ENCODE results near the gene SMIM10L2A. TPM values are rescaled to one million over a fixed set of nuclear protein-coding genes. Genes with fewer than 3 reads are reported as not detected.
"Not testable (repeated sequence)": the region's sequence is repeated elsewhere in the genome, so short reads cannot be mapped to it uniquely, and the experiment has no call there.

The SMIM10L2A gene
- total RNA-seq (2014; rRNA removed; shearing (Covaris generic)): not detected in 2 replicates

GRCh38 chrX:135421932-135422809 lies at the start of gene SMIM10L2A:
Gene SMIM10L2A, plus strand, starts transcription at chrX:135421944. Its CDS starts 188 bp downstream, at chrX:135422132.
- DNase-seq (ENCODE audit: low read depth): no peak

GRCh38 chrX:135373357-135373756 lies 48.4 kb upstream of the SMIM10L2A start:
- DNase-seq (ENCODE audit: low read depth): no peak

GRCh38 chrX:135382260-135382659 lies 39.5 kb upstream of the SMIM10L2A start:
- DNase-seq (ENCODE audit: low read depth): no peak

GRCh38 chrX:135383249-135383648 lies 38.5 kb upstream of the SMIM10L2A start:
- no peak for DNase-seq (ENCODE audit: low read depth)

GRCh38 chrX:135384161-135384836 lies 37.4 kb upstream of the SMIM10L2A start:
- no peak for DNase-seq (ENCODE audit: low read depth)

- no peak for DNase-seq (ENCODE audit: low read depth)
Observed at GRCh38 chrX:135388841-135389240, 32.9 kb upstream of the SMIM10L2A start.

GRCh38 chrX:135389243-135389642 lies 32.5 kb upstream of the SMIM10L2A start:
- no peak for DNase-seq (ENCODE audit: low read depth)

GRCh38 chrX:135389717-135390116 lies 32.0 kb upstream of the SMIM10L2A start:
- no peak for DNase-seq (ENCODE audit: low read depth)

GRCh38 chrX:135391734-135392133 lies 30.0 kb upstream of the SMIM10L2A start:
- DNase-seq (ENCODE audit: low read depth): no peak

GRCh38 chrX:135393051-135393450 lies 28.7 kb upstream of the SMIM10L2A start:
- DNase-seq (ENCODE audit: low read depth): no peak

GRCh38 chrX:135395064-135395463 lies 26.7 kb upstream of the SMIM10L2A start:
- no peak for DNase-seq (ENCODE audit: low read depth)

- DNase-seq (ENCODE audit: low read depth): peak; percentile 4
Observed at GRCh38 chrX:135396109-135396508, 25.6 kb upstream of the SMIM10L2A start.

GRCh38 chrX:135396566-135396965 lies 25.2 kb upstream of the SMIM10L2A start:
- no peak for DNase-seq (ENCODE audit: low read depth)

- no peak for DNase-seq (ENCODE audit: low read depth)
Observed at GRCh38 chrX:135397652-135398051, 24.1 kb upstream of the SMIM10L2A start.

- no peak for DNase-seq (ENCODE audit: low read depth)
Observed at GRCh38 chrX:135403374-135403773, 18.4 kb upstream of the SMIM10L2A start.

GRCh38 chrX:135406428-135406827 lies 15.3 kb upstream of the SMIM10L2A start:
- not testable (repeated sequence) for DNase-seq (ENCODE audit: low read depth)

GRCh38 chrX:135408794-135409193 lies 12.9 kb upstream of the SMIM10L2A start:
- no peak for DNase-seq (ENCODE audit: low read depth)

GRCh38 chrX:135410861-135411627 lies 10.7 kb upstream of the SMIM10L2A start:
- DNase-seq (ENCODE audit: low read depth): no peak

GRCh38 chrX:135411893-135412292 lies 9.9 kb upstream of the SMIM10L2A start:
- DNase-seq (ENCODE audit: low read depth): peak; percentile 21

- DNase-seq (ENCODE audit: low read depth): no peak
Observed at GRCh38 chrX:135416546-135416945, 5.2 kb upstream of the SMIM10L2A start.

GRCh38 chrX:135420831-135421230 lies 913 bp upstream of the SMIM10L2A start:
- DNase-seq (ENCODE audit: low read depth): no peak

GRCh38 chrX:135421537-135421931 lies 210 bp upstream of the SMIM10L2A start:
- DNase-seq (ENCODE audit: low read depth): peak; percentile 51

Data from RPMI7951 (cell line).